ENCODE data around the gene SP5. TPM values are rescaled to one million over a fixed set of nuclear protein-coding genes. Genes with fewer than 3 reads are reported as not detected.

The SP5 gene
- total and polyA plus RNA-seq, 10 of the 15 experiments (the other 5 are each of a cell fraction or from before 2014, with no cell fraction given): not detected

DNA sequence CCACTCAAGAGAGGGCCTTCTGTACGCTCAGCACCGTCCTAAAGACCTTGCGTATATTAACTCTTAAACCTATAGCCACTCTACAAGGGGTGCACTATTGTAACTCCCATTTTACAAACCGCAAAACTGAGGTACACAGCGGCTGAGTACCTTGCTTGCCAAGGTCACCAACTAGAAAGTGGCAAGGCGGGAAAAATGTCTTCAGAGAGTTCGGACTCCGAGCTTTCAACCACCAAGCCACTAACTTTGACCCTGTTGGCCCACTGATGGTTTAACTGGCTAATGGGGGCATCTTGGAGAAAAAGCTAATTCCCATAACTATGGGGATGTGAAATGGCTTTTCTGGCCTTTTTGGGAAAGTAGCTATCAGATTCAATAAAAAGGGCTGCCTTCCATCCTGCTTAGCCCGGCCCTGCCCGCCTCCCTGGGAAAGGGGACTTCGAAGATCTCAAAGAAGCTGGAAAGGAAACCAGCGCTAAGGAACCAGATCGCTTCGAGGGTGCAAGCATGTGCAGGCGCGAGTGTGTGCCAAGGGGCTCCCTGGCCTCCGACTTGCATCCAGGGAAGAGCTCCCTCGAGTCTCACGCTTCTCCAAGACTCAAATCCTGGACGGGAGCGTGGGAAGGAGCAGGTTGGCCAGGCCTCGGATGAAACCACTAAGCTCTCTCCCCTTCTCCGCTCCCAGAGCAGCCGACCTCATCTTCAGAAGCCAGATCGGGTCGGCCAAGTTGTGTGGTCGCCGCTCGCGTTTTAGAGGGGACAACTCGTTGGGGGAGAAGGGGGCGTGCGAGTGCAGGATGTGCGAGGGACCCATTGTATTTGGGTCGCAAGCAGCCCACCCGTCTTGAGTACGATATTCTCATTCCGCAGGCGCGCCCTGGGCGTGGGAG lies 2.2 kb upstream of the SP5 start:
- intact Hi-C loops (cut with micrococcal nuclease; ENCODE audit: unreplicated experiment): loop anchor here (5.0 kb wide), 1 partner anchor 99 kb away; no protein-coding TSS in a partner anchor
- in situ Hi-C loops (cut with MboI): no loop called here

More for the DNA sequence above, 2.2 kb upstream of the SP5 start:
- SMC1A ChIA-PET (ENCODE audit: uncharacterized antibody, unreplicated experiment): interaction anchor here (0.6 to 1.0 kb wide), 4 partner anchors 26 to 180 kb away, joined by 3 to 4 read pairs (median 3); no protein-coding TSS in a partner anchor
- no peak for ATAC-seq
- Histone ChIP-seq H3K27ac (ENCODE audit: control insufficient read depth, insufficient read depth) (no peak overlapping the region), H3K27me3 (replicated peaks in 1 of 2; ENCODE audit: control insufficient read depth in 2 of 2, insufficient read depth in 2 of 2, low read length in 1 of 2) (peaks cover 27 to 35% of the 10 kb centered on the region in 2 experiments), H3K36me3 (ENCODE audit: control insufficient read depth in 2 of 2, insufficient read depth in 2 of 2, low read length in 1 of 2) (no peaks in the 10 kb centered on the region), H3K4me3 (no peak overlapping the region), H3K79me2 (ENCODE audit: control insufficient read depth, insufficient read depth, low read length) (no peaks in the 10 kb centered on the region), H3K4me2 (ENCODE audit: control insufficient read depth, insufficient read depth) (no peak overlapping the region), H4K20me1 (ENCODE audit: control insufficient read depth, insufficient read depth) (no peaks in the 10 kb centered on the region; the same call in 1 of the 2 replicates), H2AFZ (ENCODE audit: control insufficient read depth, low read depth, low read length) (no peak overlapping the region), H3K9ac (ENCODE audit: control insufficient read depth, insufficient read depth, low read length) (no peak overlapping the region), H3K4me1 (ENCODE audit: control insufficient read depth, insufficient read depth, low read length) (no peaks in the 10 kb centered on the region; the same call in 1 of the 2 replicates), H3K9me3 (replicated peaks; ENCODE audit: control insufficient read depth, insufficient read depth, low read length) (no peaks in the 10 kb centered on the region; the same call in 2 of the 3 replicates)
- no peak for DNase-seq (ENCODE audit: low read depth, low spot score)
- RAD21 ChIA-PET (ENCODE audit: unreplicated experiment): interaction anchor here (1.2 to 1.3 kb wide), 2 partner anchors 34 to 226 kb away, joined by 3 to 4 read pairs; no protein-coding TSS in a partner anchor
- POLR2A ChIA-PET: no interaction called here
- FAIRE-seq: no peak
- CTCF ChIA-PET: interaction anchor here (0.6 to 1.1 kb wide), 3 partner anchors 10 to 315 kb away, joined by 3 read pairs; partner anchors contain the start of gene GAD1
- no TSS peak for BruUV-seq (replicated peaks)
- peak; percentile 79; the same call in 1 of the 2 replicates for TF ChIP-seq PAX5 (IDR thresholded peaks at IDR 0.05; ENCODE audit: borderline replicate concordance, low read depth, low read length)
- no peak for TF ChIP-seq FOS (IDR thresholded peaks at IDR 0.05; ENCODE audit: borderline replicate concordance, extremely low read depth, insufficient read length)
- TF ChIP-seq EZH2 (IDR thresholded peaks at IDR 0.05; ENCODE audit: borderline replicate concordance, control insufficient read depth, low read depth, low read length): peak; percentile 89; the same call in 1 of the 2 replicates
- no peak for TF ChIP-seq SIX5 (IDR thresholded peaks at IDR 0.05; ENCODE audit: low read depth, low read length, severe bottlenecking)
- WGBS (ENCODE audit: insufficient coverage, insufficient replicate concordance, low lambda C conversion rate, missing lambda C conversion rate): 59% methylated on average over 41 of the region's 41 CpGs

All from GM12878 (cell line).